ENCODE data around the gene NTSR1. TPM values are rescaled to one million over a fixed set of nuclear protein-coding genes. Genes with fewer than 3 reads are reported as not detected.

NTSR1 gene
- total and polyA plus RNA-seq, 2 of the 13 experiments (the other 11 are each of a cell fraction or from before 2014, with no cell fraction given), result 0.09 to 0.12 TPM

DNA sequence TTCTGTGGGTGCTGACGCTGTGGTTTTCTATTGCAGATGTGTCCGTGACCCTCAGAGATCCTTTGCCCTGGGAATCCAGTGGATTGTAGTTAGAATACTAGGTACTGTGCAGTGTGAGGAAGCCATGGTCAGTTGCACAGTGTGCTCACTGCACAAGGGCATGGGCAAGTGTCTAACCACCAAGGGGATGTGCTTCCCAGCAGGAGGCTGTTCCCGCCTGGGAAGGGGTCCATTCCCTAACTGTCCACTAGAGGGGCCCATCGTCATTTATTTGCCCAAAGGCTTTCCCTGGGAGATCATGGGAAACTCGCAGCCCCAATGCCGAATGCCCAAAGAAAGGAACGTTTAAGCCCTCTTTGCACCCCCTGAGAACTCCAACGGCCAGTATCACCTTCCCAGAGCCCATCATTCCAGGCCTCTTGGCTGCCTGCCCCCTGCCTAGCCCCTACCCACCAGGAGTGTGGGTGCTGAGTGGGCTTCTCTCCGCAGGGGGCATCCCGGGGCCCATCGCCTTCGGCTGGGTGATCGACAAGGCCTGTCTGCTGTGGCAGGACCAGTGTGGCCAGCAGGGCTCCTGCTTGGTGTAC is 40.1 kb upstream of the NTSR1 start (continued):
- TF ChIP-seq, protein P1, sequence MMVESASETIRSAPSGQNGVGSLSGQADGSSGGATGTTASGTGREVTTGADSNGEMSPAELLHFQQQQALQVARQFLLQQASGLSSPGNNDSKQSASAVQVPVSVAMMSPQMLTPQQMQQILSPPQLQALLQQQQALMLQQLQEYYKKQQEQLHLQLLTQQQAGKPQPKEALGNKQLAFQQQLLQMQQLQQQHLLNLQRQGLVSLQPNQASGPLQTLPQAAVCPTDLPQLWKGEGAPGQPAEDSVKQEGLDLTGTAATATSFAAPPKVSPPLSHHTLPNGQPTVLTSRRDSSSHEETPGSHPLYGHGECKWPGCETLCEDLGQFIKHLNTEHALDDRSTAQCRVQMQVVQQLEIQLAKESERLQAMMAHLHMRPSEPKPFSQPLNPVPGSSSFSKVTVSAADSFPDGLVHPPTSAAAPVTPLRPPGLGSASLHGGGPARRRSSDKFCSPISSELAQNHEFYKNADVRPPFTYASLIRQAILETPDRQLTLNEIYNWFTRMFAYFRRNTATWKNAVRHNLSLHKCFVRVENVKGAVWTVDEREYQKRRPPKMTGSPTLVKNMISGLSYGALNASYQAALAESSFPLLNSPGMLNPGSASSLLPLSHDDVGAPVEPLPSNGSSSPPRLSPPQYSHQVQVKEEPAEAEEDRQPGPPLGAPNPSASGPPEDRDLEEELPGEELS (CRISPR knock-in tag; IDR thresholded peaks at IDR 0.05), result 0 out of 2 replicates have a peak, but pooled peaks have one; percentile 41
- TF ChIP-seq ZNF17 (CRISPR knock-in tag; IDR thresholded peaks at IDR 0.05), result no peak
- no peak for TF ChIP-seq ZZZ3 (CRISPR knock-in tag; IDR thresholded peaks at IDR 0.05; ENCODE audit: borderline replicate concordance)
- no peak for TF ChIP-seq PAF1 (CRISPR knock-in tag; IDR thresholded peaks at IDR 0.05)

DNA sequence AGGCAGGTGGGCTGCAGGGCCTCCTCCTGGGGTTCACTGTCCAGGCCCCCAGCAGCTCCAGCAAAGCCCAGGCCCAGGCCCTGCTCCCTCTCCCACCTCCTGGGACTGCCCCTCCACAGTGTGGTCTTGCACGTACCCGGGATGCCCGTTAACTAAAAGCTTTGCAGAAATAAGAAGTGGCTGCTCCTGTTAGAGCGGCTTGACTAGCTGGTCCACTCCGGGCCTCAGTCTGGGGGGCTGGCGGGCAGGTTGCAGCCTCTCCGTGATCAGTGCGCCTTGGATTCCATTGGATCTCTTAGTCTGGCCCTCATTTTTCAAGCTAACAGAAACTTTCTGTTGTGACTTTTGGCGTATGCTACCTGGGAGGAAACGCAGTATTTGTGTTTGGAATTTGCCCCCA is 39.4 kb upstream of the NTSR1 start:
- FAIRE-seq (no peak), DNase-seq (ENCODE audit: low spot score) (no peak), ATAC-seq (no peak)
- POLR2A ChIA-PET, result interaction anchor here (1.0 kb wide), 1 partner anchor 125 kb away, joined by 4 read pairs; no protein-coding TSS in a partner anchor
- CTCF ChIA-PET (ENCODE audit: low intra/inter-chr PET ratio, low total read pairs), result interaction anchor here (1.1 to 4.8 kb wide), 3 partner anchors 113 to 139 kb away, joined by 3 to 93 read pairs (median 11); no protein-coding TSS in a partner anchor
- 97% methylated on average over 10 of the region's 10 CpGs for WGBS (ENCODE audit: low lambda C conversion rate)
- no peaks in the 10 kb centered on the region for H3K9me3 ChIP-seq (ENCODE audit: low read length)
- TF ChIP-seq ZSCAN31 (CRISPR knock-in tag; IDR thresholded peaks at IDR 0.05; ENCODE audit: low read depth), result no peak
- TF ChIP-seq, protein P2, sequence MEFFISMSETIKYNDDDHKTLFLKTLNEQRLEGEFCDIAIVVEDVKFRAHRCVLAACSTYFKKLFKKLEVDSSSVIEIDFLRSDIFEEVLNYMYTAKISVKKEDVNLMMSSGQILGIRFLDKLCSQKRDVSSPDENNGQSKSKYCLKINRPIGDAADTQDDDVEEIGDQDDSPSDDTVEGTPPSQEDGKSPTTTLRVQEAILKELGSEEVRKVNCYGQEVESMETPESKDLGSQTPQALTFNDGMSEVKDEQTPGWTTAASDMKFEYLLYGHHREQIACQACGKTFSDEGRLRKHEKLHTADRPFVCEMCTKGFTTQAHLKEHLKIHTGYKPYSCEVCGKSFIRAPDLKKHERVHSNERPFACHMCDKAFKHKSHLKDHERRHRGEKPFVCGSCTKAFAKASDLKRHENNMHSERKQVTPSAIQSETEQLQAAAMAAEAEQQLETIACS (CRISPR knock-in tag; IDR thresholded peaks at IDR 0.05), result no peak
- TF ChIP-seq SAFB2 (CRISPR knock-in tag; IDR thresholded peaks at IDR 0.05; ENCODE audit: borderline replicate concordance, low read depth), result 0 out of 2 replicates have a peak, but pooled peaks have one; percentile 17
- no peak for TF ChIP-seq BHLHE40 (IDR thresholded peaks at IDR 0.05; ENCODE audit: low read length)
- TF ChIP-seq TBX2 (CRISPR knock-in tag; IDR thresholded peaks at IDR 0.05; ENCODE audit: borderline replicate concordance), result 0 out of 2 replicates have a peak, but pooled peaks have one; percentile 45
- TF ChIP-seq, protein P3, sequence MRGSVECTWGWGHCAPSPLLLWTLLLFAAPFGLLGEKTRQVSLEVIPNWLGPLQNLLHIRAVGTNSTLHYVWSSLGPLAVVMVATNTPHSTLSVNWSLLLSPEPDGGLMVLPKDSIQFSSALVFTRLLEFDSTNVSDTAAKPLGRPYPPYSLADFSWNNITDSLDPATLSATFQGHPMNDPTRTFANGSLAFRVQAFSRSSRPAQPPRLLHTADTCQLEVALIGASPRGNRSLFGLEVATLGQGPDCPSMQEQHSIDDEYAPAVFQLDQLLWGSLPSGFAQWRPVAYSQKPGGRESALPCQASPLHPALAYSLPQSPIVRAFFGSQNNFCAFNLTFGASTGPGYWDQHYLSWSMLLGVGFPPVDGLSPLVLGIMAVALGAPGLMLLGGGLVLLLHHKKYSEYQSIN (CRISPR knock-in tag; IDR thresholded peaks at IDR 0.05; ENCODE audit: borderline replicate concordance), result no peak
- TF ChIP-seq RBFOX2 (IDR thresholded peaks at IDR 0.05; ENCODE audit: low read depth, low read length), result 0 out of 2 replicates have a peak, but pooled peaks have one; percentile 7
- 0 out of 2 replicates have a peak, but pooled peaks have one; percentile 16 for TF ChIP-seq MAF1 (CRISPR knock-in tag; IDR thresholded peaks at IDR 0.05; ENCODE audit: borderline replicate concordance)
- TF ChIP-seq SMC3 (IDR thresholded peaks at IDR 0.05; ENCODE audit: low read length), result no peak
- no peak for TF ChIP-seq MEF2D (CRISPR knock-in tag; IDR thresholded peaks at IDR 0.05)
- 0 out of 2 replicates have a peak, but pooled peaks have one; percentile 55 for TF ChIP-seq ZNF543 (CRISPR knock-in tag; IDR thresholded peaks at IDR 0.05)
- TF ChIP-seq, protein P4, sequence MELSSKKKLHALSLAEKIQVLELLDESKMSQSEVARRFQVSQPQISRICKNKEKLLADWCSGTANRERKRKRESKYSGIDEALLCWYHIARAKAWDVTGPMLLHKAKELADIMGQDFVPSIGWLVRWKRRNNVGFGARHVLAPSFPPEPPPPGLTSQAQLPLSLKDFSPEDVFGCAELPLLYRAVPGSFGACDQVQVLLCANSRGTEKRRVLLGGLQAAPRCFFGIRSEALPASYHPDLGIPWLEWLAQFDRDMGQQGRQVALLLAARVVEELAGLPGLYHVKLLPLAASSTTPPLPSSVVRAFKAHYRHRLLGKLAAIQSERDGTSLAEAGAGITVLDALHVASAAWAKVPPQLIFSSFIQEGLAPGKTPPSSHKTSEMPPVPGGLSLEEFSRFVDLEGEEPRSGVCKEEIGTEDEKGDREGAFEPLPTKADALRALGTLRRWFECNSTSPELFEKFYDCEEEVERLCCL (CRISPR knock-in tag; IDR thresholded peaks at IDR 0.05; ENCODE audit: borderline replicate concordance), result no peak
- peak overlapping the region; percentile 10; the same call in 1 of the 2 replicates for H3K9ac ChIP-seq (ENCODE audit: insufficient read depth, low read depth, low read length)
- BruUV-seq (replicated peaks), result no TSS peak
- H3K36me3 ChIP-seq (replicated peaks in 1 of 2; ENCODE audit: control insufficient read depth in 1 of 2, insufficient read depth in 2 of 2, low read length in 2 of 2), result peaks cover 1 to 20% of the 10 kb centered on the region in 2 experiments; a peak in 2 of 5 replicates
- H3K4me1 ChIP-seq (ENCODE audit: insufficient read depth, low read length), result peaks cover 53% of the 10 kb centered on the region
- intact Hi-C loops (cut with micrococcal nuclease; ENCODE audit: unreplicated experiment), result loop anchor here (5.0 kb wide), 1 partner anchor 203 kb away; no protein-coding TSS in a partner anchor
- H3K79me2 ChIP-seq (ENCODE audit: insufficient read depth, low read length), result no peaks in the 10 kb centered on the region
- peak overlapping the region in 1 of 3 experiments; percentile 59; a peak in 1 of 6 replicates for H3K4me3 ChIP-seq (replicated peaks in 1 of 3; ENCODE audit: insufficient read depth in 1 of 3, low read depth in 2 of 3, low read length in 3 of 3)
- peak overlapping the region; percentile 68; the same call in 1 of the 2 replicates for H3K4me2 ChIP-seq (ENCODE audit: low read depth, low read length)
- in situ Hi-C loops (cut with HindIII; ENCODE audit: extremely low pct_ligation_motif_present, low pct_unique_long_range_greater_than_20kb), result loop anchor here (5.0 kb wide), 1 partner anchor 123 kb away; no protein-coding TSS in a partner anchor
- H3K27ac ChIP-seq (ENCODE audit: extremely low read length, insufficient read depth, low read length), result no peak overlapping the region
- H3K27me3 ChIP-seq (ENCODE audit: control insufficient read depth in 1 of 2, insufficient read depth in 2 of 2, low read length in 2 of 2), result no peaks in the 10 kb centered on the region
- no peaks in the 10 kb centered on the region for H4K20me1 ChIP-seq (ENCODE audit: insufficient read depth, low read length)
- no peak overlapping the region for H2AFZ ChIP-seq (ENCODE audit: low read length)
